Natural killer cell (primary cell): ENCODE results near the gene CDKN2AIP. TPM values are rescaled to one million over a fixed set of nuclear protein-coding genes. Genes with fewer than 3 reads are reported as not detected.

Experiments
- ATAC-seq, 3 donors: fragments of 150-1000 bp in 2 of 3; fragments of 200-7000 bp in 1 of 3; cut with Tn5 transposase; 1 replicate in 1 of 3; 2 replicates in 2 of 3; pipeline ENCODE4 v1.10.0; 2021; ENCODE audit warnings: mild to moderate bottlenecking in 2 of 3, moderate library complexity in 2 of 3
- DNase-seq, 2 donors: peaks; one replicate each; pipeline versions ENCODE4 v3.0.0 to v3.0.0-alpha.2; 2013 to 2021; ENCODE audit warnings: mixed read lengths in 1 of 2
- H3K27ac ChIP-seq: one replicate; pipeline ENCODE4 v1.5.1; 2013; ENCODE audit warnings: mild to moderate bottlenecking, low read length
- H3K27me3 ChIP-seq: one replicate; pipeline ENCODE4 v1.6.1; 2013; ENCODE audit warnings: low read length; ENCODE audit not compliant: control insufficient read depth, insufficient read depth
- H3K36me3 ChIP-seq: one replicate; pipeline ENCODE4 v1.6.1; 2013; ENCODE audit warnings: low read length; ENCODE audit not compliant: control insufficient read depth, insufficient read depth
- H3K4me1 ChIP-seq: one replicate; pipeline ENCODE4 v1.6.1; 2013; ENCODE audit warnings: low read length; ENCODE audit not compliant: control insufficient read depth, insufficient read depth
- H3K4me3 ChIP-seq: one replicate; pipeline ENCODE4 v1.5.1; 2013; ENCODE audit warnings: low read length
- H3K9me3 ChIP-seq: one replicate; pipeline ENCODE4 v1.6.1; 2013; ENCODE audit warnings: low read length; ENCODE audit not compliant: control insufficient read depth, insufficient read depth
- H3K27ac Mint-ChIP-seq, 2 donors: one replicate each; pipeline ENCODE4 v1.8.0; 2022; ENCODE audit warnings: mild to moderate bottlenecking in 2 of 2, mixed read lengths in 2 of 2, moderate library complexity in 1 of 2
- H3K27me3 Mint-ChIP-seq, 2 donors: one replicate each; pipeline ENCODE4 v1.8.0; 2022; ENCODE audit warnings: low read depth in 2 of 2, mixed read lengths in 2 of 2
- H3K36me3 Mint-ChIP-seq: one replicate; pipeline ENCODE4 v1.8.0; 2022; ENCODE audit warnings: mixed read lengths
- H3K4me1 Mint-ChIP-seq, 2 donors: one replicate each; pipeline ENCODE4 v1.8.0; 2022; ENCODE audit warnings: mixed read lengths in 2 of 2
- H3K4me3 Mint-ChIP-seq: one replicate; pipeline ENCODE4 v1.8.0; 2022; ENCODE audit warnings: mild to moderate bottlenecking, moderate library complexity, mixed read lengths
- H3K9me3 Mint-ChIP-seq, 2 donors: one replicate each; pipeline ENCODE4 v1.8.0; 2022; ENCODE audit warnings: mixed read lengths in 2 of 2
- CTCF ChIP-seq: fragments of 200-600 bp; IDR thresholded peaks from one replicate; pipeline ENCODE4 v1.8.0; 2022; ENCODE audit warnings: antibody characterized with exemption
- WGBS: methylation state at CpG from one replicate; pipeline ENCODE4 v1.1.7; 2013; ENCODE audit warnings: missing lambda C conversion rate; ENCODE audit not compliant: insufficient coverage; 5-methylcytosine and 5-hydroxymethylcytosine counted together
- intact Hi-C: fragments of 100-400 bp; cut with micrococcal nuclease; formaldehyde crosslinking; loops from one replicate; pipeline ENCODE4 v1.14.2; 2022
- total RNA-seq, 4 donors: library from RNA; stranded (reverse); fragments of 120-200 nt in 1 of 4; gene quantifications; one replicate each; pipeline versions ENCODE4 v1.2.3 to v1.2.4, GENCODE V29; 2013 to 2022

The CDKN2AIP gene
- total RNA-seq, 3 donors from 2014 or later (not counting 1 experiment from before 2014, with no cell fraction given): 24.2 to 27.3 (median 25.7) TPM

- ATAC-seq (no peak), DNase-seq (no peak)
- Mint-ChIP-seq H3K4me3 (no peak overlapping the region), H3K36me3 (no peaks in the 10 kb centered on the region), H3K9me3 (no peaks in the 10 kb centered on the region), H3K27me3 (no peaks in the 10 kb centered on the region), H3K4me1 (peaks cover 14 to 15% of the 10 kb centered on the region in 2 donors), H3K27ac (peak overlapping the region in 1 of 2 donors; percentile 69)
- no peak for TF ChIP-seq CTCF
- Histone ChIP-seq H3K4me1 (peaks cover 8% of the 10 kb centered on the region), H3K36me3 (no peaks in the 10 kb centered on the region), H3K27me3 (no peaks in the 10 kb centered on the region), H3K4me3 (no peak overlapping the region), H3K27ac (no peak overlapping the region), H3K9me3 (no peaks in the 10 kb centered on the region)
- intact Hi-C loops: no loop called here
- 93% methylated on average over 28 of the region's 28 CpGs for WGBS
Observed at GRCh38 chr4:183413234-183414200, 30.9 kb upstream of the CDKN2AIP start.

- 86% methylated on average over 10 of the region's 10 CpGs for WGBS
- Mint-ChIP-seq H3K4me3 (no peak overlapping the region), H3K9me3 (no peaks in the 10 kb centered on the region), H3K36me3 (no peaks in the 10 kb centered on the region), H3K4me1 (peaks cover 13 to 14% of the 10 kb centered on the region in 2 donors), H3K27me3 (no peaks in the 10 kb centered on the region), H3K27ac (no peak overlapping the region)
- H3K27ac ChIP-seq: no peak overlapping the region
- peaks cover 8% of the 10 kb centered on the region for H3K4me1 ChIP-seq
- ATAC-seq (no peak), DNase-seq (no peak)
- no peaks in the 10 kb centered on the region for H3K36me3 ChIP-seq
- no peaks in the 10 kb centered on the region for H3K9me3 ChIP-seq
- H3K27me3 ChIP-seq: no peaks in the 10 kb centered on the region
- intact Hi-C loops: no loop called here
- H3K4me3 ChIP-seq: no peak overlapping the region
- no peak for TF ChIP-seq CTCF
Observed at GRCh38 chr4:183416879-183417755, 27.3 kb upstream of the CDKN2AIP start.

- Mint-ChIP-seq H3K36me3 (no peaks in the 10 kb centered on the region), H3K9me3 (no peaks in the 10 kb centered on the region), H3K27me3 (peaks cover 0 to 2% of the 10 kb centered on the region in 2 donors), H3K27ac (no peak overlapping the region), H3K4me1 (no peaks in the 10 kb centered on the region), H3K4me3 (no peak overlapping the region)
- Histone ChIP-seq H3K4me3 (no peak overlapping the region), H3K27me3 (no peaks in the 10 kb centered on the region), H3K27ac (no peak overlapping the region), H3K36me3 (no peaks in the 10 kb centered on the region), H3K4me1 (no peaks in the 10 kb centered on the region), H3K9me3 (no peaks in the 10 kb centered on the region)
- no peak for TF ChIP-seq CTCF
- DNase-seq (no peak), ATAC-seq (no peak)
- intact Hi-C loops: no loop called here
- WGBS: 97% methylated on average over 8 of the region's 9 CpGs
Observed at GRCh38 chr4:183422962-183423631, 21.3 kb upstream of the CDKN2AIP start.
